Gastrocnemius medialis (tissue), 4 donors: ENCODE data around the gene PSMD9. TPM values are rescaled to one million over a fixed set of nuclear protein-coding genes. Genes with fewer than 3 reads are reported as not detected.

Experiments used
- ATAC-seq, 2 donors: fragments of 150-250 bp; one replicate each; pipeline ENCODE4 v1.9.1; 2016
- DNase-seq, 2 donors: peaks; one replicate each; pipeline ENCODE4 v3.0.0-alpha.2; 2019
- H3K27ac ChIP-seq, 4 donors: fragments of 200-600 bp; sonication (generic); 1 replicate in 1 of 4; 2 replicates in 3 of 4; pipeline ENCODE4 v1.5.1; 2016 to 2018; ENCODE audit warnings: mild to moderate bottlenecking in 2 of 4, moderate library complexity in 1 of 4
- H3K27me3 ChIP-seq, 3 donors: fragments of 200-600 bp; sonication (generic) in 2 of 3; 1 replicate in 1 of 3; 2 replicates in 2 of 3; pipeline versions ENCODE4 v1.5.1 to v1.6.0; 2016 to 2019; ENCODE audit warnings: mild to moderate bottlenecking in 1 of 3, moderate library complexity in 1 of 3
- H3K36me3 ChIP-seq, 2 donors: fragments of 200-600 bp; sonication (generic) in 1 of 2; one replicate each; pipeline ENCODE4 v1.5.1; 2017 to 2018
- H3K4me1 ChIP-seq, 2 donors: fragments of 200-600 bp; sonication (generic) in 1 of 2; one replicate each; pipeline ENCODE4 v1.5.1; 2016 to 2017; ENCODE audit warnings: mild to moderate bottlenecking in 2 of 2
- H3K4me3 ChIP-seq, 4 donors: fragments of 200-600 bp; sonication (generic) in 3 of 4; 1 replicate in 1 of 4; 2 replicates in 3 of 4; pipeline ENCODE4 v1.5.1; 2016 to 2019; ENCODE audit warnings: mild to moderate bottlenecking in 2 of 4
- H3K9me3 ChIP-seq, 3 donors: fragments of 200-600 bp; sonication (generic) in 2 of 3; 1 replicate in 1 of 3; 2 replicates in 2 of 3; pipeline ENCODE4 v1.5.1; 2016 to 2019
- POLR2A ChIP-seq, 2 donors: fragments of 450-650 bp; IDR thresholded peaks; one replicate each; pipeline ENCODE4 v1.6.1; 2017; ENCODE audit warnings: antibody characterized with exemption in 2 of 2, mild to moderate bottlenecking in 2 of 2, moderate library complexity in 2 of 2
- in situ Hi-C, 4 donors: fragments of 200-750 bp; cut with MboI; loops; one replicate each; pipeline versions ENCODE4 v1.15.0 to v1.8.0; 2017; ENCODE audit warnings: low sequenced_read_pairs in 4 of 4
- intact Hi-C: fragments of 100-400 bp; cut with DNase I; formaldehyde crosslinking; loops from one replicate; pipeline ENCODE4 v1.15.1; 2023; ENCODE audit warnings: low total_unique reads
- total RNA-seq, 4 donors: library from RNA; depleted of rRNA; stranded (reverse); fragments of >200 nt; gene quantifications; one replicate each; pipeline versions ENCODE4 v1.1.0 to v1.2.3, GENCODE V29; 2016
- TF ChIP-seq, protein P1 (sequence below), 5 experiments: fragments of 450-650 bp in 3 of 5; fragments of 200-600 bp in 2 of 5; sonication (generic) in 2 of 5; IDR thresholded peaks in 4 of 5; conservative IDR thresholded peaks in 1 of 5; 1 replicate in 4 of 5; 2 replicates in 1 of 5; pipeline ENCODE4 v1.5.1; 2016 to 2019; ENCODE audit warnings: antibody characterized with exemption in 5 of 5, mild to moderate bottlenecking in 3 of 5, moderate library complexity in 3 of 5

Gene PSMD9
- total RNA-seq, 4 donors from 2014 or later = 16.5 to 84.9 (median 47.0) TPM

DNA sequence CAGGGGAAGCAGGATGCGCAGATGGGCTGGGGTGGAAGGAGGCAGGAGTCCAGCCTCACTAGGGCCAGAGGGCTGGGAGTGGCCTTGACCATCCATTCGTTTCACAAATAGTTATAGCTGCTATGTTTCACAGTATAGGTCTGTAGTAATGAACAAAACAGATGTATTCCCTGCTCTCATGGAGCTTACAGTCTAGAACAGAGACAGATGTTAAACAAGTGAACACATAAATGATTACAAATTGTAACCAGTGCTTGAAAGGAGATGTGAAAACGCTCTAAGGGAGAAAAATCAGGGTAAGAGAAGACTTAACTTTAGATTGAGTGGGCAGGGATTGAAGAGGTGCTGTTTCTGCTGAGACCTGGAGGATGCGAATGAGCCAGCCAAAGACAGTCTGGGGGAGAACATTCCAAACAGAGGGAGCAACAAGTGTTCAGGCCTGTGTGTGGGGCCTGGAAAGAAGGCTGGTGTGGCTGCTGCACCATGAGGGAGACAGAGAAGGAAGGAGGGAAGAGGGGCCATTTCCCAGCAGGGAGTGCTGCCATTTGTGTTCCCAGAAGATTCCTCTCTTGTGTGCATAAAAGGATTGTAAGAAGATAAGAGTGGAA is 44.4 kb downstream of the PSMD9 start:
- DNase-seq (no peak), ATAC-seq (no peak)
- Histone ChIP-seq H3K27me3 (no peaks in the 10 kb centered on the region), H3K9me3 (no peaks in the 10 kb centered on the region), H3K4me1 (no peaks in the 10 kb centered on the region), H3K4me3 (no peak overlapping the region), H3K36me3 (no peaks in the 10 kb centered on the region), H3K27ac (no peak overlapping the region)
- in situ Hi-C loops (no loop called here), intact Hi-C loops (no loop called here)
- no peak for TF ChIP-seq POLR2A (IDR thresholded peaks at IDR 0.05)
- TF ChIP-seq, protein P1, sequence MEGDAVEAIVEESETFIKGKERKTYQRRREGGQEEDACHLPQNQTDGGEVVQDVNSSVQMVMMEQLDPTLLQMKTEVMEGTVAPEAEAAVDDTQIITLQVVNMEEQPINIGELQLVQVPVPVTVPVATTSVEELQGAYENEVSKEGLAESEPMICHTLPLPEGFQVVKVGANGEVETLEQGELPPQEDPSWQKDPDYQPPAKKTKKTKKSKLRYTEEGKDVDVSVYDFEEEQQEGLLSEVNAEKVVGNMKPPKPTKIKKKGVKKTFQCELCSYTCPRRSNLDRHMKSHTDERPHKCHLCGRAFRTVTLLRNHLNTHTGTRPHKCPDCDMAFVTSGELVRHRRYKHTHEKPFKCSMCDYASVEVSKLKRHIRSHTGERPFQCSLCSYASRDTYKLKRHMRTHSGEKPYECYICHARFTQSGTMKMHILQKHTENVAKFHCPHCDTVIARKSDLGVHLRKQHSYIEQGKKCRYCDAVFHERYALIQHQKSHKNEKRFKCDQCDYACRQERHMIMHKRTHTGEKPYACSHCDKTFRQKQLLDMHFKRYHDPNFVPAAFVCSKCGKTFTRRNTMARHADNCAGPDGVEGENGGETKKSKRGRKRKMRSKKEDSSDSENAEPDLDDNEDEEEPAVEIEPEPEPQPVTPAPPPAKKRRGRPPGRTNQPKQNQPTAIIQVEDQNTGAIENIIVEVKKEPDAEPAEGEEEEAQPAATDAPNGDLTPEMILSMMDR (IDR thresholded peaks at IDR 0.05 in 4 of 5, conservative IDR thresholded peaks at IDR 0.05 in 1 of 5) = no peak

DNA sequence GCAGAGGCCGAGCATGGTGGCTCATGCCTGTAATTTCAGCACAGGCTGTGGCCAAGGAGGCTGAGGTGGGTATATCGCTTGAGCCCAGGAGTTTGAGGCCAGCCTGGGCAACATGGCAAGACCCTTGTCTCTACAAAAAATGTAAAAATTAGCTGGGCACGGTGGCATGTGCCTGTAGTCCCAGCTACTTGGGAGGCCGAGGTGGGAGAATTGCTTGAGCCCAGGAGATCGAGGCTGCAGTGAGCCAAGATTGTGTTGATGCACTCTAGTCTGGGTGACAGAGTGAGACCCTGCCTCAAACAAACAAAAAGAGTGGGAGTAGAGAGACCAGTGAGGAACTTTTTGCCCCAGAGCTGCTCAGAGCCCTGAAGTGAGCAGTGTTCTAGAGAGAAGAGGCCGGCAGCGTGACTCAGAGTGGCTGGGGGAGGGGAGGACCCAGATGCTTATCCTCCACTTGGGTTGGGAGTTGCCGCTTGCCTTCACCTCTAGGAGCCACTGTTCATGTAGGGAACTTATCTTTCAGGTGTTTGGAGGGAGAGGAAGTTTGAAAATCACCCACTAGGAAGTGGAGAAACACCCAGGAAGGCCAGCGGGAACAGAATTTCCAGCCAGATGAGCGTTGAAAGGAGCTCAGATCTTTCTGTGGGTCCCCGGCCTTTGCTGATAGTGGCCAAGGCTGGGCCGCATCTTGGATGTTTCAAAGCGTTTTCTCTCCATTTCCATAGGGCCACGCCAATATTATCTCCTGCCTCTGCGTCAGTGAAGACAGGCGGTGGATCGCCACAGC is 45.1 kb downstream of the PSMD9 start:
- Histone ChIP-seq H3K4me1 (no peaks in the 10 kb centered on the region), H3K27ac (no peak overlapping the region), H3K9me3 (no peaks in the 10 kb centered on the region), H3K36me3 (no peaks in the 10 kb centered on the region), H3K27me3 (no peaks in the 10 kb centered on the region), H3K4me3 (no peak overlapping the region)
- DNase-seq (no peak), ATAC-seq (no peak)
- TF ChIP-seq, protein P1 (IDR thresholded peaks at IDR 0.05 in 4 of 5, conservative IDR thresholded peaks at IDR 0.05 in 1 of 5) = no peak
- no peak for TF ChIP-seq POLR2A (IDR thresholded peaks at IDR 0.05)
- intact Hi-C loops = no loop called here
- in situ Hi-C loops = no loop called here

DNA sequence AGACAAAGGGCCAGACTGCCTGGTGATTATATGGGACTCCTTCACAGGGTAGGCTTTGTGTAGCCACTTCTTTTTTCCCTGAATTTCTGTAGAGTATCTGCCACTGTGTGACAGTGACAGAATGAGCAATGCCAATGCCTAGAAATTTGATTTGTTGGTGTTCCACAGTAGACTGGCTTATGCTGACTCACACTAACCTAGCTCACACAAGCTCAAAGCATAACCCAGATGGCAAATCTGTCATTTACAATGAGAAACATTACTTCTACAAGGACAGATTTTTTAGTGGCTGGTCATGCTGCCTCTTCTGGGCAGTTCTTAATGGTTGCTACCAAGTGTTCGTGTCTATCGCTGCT is 45.7 kb downstream of the PSMD9 start:
- Histone ChIP-seq H3K9me3 (no peaks in the 10 kb centered on the region), H3K27ac (no peak overlapping the region), H3K4me3 (no peak overlapping the region), H3K4me1 (no peaks in the 10 kb centered on the region), H3K27me3 (no peaks in the 10 kb centered on the region), H3K36me3 (no peaks in the 10 kb centered on the region)
- TF ChIP-seq POLR2A (IDR thresholded peaks at IDR 0.05) = no peak
- TF ChIP-seq, protein P1 (IDR thresholded peaks at IDR 0.05 in 4 of 5, conservative IDR thresholded peaks at IDR 0.05 in 1 of 5) = no peak
- DNase-seq (no peak), ATAC-seq (no peak)
- in situ Hi-C loops = no loop called here
- intact Hi-C loops = no loop called here

DNA sequence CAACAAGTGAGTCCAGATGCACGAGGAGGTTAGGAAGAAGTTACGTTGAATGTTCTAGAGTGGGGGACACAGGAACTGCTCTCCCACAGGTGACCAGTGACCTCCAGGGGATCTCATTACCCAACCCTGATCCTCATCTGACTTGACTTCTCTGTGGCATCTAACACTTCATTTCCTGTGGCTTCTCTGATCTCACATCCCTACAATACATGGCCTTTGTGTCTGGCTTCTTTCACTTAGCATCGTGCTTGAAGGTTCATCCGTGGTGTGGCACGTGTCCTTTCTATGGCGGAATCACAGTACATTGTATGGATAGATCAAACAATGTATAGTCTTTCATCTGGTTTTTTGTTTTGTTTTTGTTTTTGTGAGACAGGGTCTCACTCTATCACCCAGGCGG is 49.1 kb downstream of the PSMD9 start:
- in situ Hi-C loops (no loop called here), intact Hi-C loops (no loop called here)
- Histone ChIP-seq H3K4me1 (no peaks in the 10 kb centered on the region), H3K4me3 (no peak overlapping the region), H3K27me3 (no peaks in the 10 kb centered on the region), H3K27ac (no peak overlapping the region), H3K36me3 (no peaks in the 10 kb centered on the region), H3K9me3 (no peaks in the 10 kb centered on the region)
- DNase-seq (no peak), ATAC-seq (no peak)
- TF ChIP-seq POLR2A (IDR thresholded peaks at IDR 0.05) = no peak
- TF ChIP-seq, protein P1 (IDR thresholded peaks at IDR 0.05 in 4 of 5, conservative IDR thresholded peaks at IDR 0.05 in 1 of 5) = no peak
